ENCODE data around the gene DNTTIP2.

The DNTTIP2 gene

DNA sequence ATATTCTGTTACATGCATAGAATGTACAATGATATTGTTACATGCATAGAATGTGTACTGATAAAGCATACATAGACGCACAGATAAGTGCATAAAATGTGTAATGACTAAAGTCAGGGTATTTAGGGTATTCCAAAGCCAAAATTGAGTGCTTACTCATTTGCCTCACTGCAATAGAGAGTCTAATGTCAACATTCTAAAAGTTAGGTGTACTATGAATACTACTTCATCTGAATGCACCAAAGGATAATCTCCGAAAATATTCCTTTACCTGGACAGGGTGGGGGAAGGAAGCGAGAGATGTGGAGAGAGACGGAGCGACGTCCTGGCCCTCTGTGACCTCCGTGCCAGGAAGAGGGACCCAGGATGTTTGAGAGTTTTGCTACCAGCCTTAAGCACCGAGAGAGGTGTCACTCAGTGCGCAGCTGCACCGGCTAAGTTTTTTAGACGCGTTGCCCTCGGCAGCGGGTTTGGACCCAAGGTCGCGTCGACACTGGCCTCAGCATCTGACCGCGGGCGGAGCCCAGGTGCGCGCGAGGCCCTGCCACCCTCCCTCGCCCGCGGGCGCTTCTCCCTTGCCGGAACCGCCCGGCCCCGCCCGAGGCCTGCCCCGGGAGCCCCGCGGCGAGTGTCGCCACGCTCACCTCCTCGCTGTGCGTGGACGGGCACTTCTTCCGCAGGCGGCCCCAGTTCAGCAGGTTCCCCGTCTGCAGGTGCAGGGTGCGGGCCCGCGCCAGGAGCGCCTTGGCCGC is 29.6 kb upstream of the DNTTIP2 start:
- TF ChIP-seq, protein P1, sequence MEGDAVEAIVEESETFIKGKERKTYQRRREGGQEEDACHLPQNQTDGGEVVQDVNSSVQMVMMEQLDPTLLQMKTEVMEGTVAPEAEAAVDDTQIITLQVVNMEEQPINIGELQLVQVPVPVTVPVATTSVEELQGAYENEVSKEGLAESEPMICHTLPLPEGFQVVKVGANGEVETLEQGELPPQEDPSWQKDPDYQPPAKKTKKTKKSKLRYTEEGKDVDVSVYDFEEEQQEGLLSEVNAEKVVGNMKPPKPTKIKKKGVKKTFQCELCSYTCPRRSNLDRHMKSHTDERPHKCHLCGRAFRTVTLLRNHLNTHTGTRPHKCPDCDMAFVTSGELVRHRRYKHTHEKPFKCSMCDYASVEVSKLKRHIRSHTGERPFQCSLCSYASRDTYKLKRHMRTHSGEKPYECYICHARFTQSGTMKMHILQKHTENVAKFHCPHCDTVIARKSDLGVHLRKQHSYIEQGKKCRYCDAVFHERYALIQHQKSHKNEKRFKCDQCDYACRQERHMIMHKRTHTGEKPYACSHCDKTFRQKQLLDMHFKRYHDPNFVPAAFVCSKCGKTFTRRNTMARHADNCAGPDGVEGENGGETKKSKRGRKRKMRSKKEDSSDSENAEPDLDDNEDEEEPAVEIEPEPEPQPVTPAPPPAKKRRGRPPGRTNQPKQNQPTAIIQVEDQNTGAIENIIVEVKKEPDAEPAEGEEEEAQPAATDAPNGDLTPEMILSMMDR (IDR thresholded peaks at IDR 0.05; ENCODE audit: low read depth, low read length) = no peak
- no peak for DNase-seq (ENCODE audit: extremely low read depth, low read depth)

DNA sequence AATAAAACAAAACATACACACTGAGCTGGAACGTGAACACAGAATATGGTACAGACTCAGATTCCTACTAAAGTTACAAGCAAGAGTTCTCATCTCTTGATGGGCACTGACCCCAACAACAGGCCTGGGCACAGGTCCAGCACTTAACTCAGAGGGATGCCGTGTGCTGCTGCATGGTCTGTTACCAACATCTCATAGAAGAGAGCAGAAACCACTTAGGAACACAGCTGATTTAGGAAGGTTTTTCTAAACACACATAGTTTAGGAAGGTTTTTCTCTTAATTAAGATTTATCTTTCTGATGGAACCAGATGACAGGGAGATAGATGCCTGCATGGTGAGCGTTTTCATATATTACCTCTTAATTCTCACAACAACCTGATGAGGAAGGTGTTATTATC is 28.7 kb upstream of the DNTTIP2 start:
- DNase-seq (ENCODE audit: extremely low read depth, low read depth) = no peak
- TF ChIP-seq, protein P1 (IDR thresholded peaks at IDR 0.05; ENCODE audit: low read depth, low read length) = no peak

DNA sequence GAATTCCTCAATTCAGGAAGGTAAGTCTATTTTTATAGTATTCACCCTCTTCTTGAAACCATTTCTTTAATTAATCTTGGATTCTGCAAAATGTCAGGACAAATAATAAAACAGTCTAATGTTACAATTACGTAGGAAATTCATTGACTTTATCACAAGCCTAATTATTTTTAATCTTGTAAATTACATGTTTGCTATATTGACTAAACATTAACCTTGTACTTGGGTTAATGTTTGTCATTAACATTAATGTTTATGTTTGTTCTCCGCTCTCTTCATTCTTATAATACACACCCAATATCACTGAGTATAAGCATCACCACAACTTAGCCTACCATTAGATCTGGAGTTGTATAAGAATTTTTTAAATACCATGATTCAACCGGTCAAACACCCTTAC is 27.5 kb upstream of the DNTTIP2 start:
- TF ChIP-seq, protein P1 (IDR thresholded peaks at IDR 0.05; ENCODE audit: low read depth, low read length) = no peak
- no peak for DNase-seq (ENCODE audit: extremely low read depth, low read depth)

DNA sequence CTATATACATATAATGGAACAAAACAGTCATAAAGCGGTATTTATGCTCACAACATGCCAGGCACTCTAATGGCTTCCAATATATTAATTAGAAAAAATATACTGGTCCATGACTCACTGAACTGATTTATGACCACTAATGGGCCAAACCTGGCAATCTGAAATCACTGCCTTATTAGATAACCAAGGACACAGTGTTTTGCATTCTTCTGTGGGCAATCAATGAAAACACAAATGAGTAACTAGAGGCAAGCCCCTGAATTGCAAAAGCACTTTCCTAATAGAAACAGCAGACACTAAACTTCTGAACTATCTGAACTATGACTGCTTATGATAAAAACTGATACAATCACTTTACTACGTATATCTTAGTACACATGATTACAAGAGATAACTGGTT is 26.7 kb upstream of the DNTTIP2 start:
- DNase-seq (ENCODE audit: extremely low read depth, low read depth) = no peak
- TF ChIP-seq, protein P1 (IDR thresholded peaks at IDR 0.05; ENCODE audit: low read depth, low read length) = no peak

DNA sequence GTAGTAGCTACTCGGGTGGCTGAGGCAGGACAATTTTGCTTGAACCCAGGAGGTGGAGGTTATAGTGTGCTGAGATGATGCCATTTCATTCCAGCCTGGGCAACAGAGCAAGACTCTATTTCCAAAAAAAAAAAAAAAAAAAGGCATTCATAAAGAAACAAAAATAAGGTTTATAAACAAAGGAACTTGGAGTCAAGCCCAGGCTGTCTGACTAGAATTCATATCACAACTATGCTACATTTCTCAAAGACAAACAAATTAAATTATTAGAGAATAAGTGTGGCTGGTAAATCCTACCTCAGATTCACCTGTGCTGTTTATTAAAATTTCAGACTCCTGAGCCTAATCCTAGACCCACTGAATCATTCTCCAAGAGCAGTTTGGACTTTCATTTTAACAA is 26.0 kb upstream of the DNTTIP2 start:
- TF ChIP-seq, protein P1 (IDR thresholded peaks at IDR 0.05; ENCODE audit: low read depth, low read length) = no peak
- DNase-seq (ENCODE audit: extremely low read depth, low read depth) = no peak

DNA sequence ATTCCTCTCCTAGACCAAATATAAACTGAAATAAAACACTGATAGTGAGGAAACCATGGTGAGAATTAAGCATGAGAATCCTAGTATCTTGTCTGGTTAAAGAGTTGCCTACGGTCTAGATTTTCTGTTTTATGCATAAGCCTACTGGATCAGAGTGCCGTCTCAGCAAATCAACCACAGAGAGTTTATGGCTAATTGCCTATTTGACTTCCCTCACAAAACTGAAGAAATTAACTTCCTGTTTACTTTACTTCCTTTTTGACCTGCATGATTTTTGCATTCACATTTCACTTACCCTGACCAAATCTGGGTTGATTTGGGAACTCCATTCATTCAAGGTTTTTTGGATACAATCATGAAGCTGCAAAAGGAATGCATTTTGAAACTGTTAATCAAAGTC is 25.2 kb upstream of the DNTTIP2 start:
- no peak for DNase-seq (ENCODE audit: extremely low read depth, low read depth)
- TF ChIP-seq, protein P1 (IDR thresholded peaks at IDR 0.05; ENCODE audit: low read depth, low read length) = no peak

DNA sequence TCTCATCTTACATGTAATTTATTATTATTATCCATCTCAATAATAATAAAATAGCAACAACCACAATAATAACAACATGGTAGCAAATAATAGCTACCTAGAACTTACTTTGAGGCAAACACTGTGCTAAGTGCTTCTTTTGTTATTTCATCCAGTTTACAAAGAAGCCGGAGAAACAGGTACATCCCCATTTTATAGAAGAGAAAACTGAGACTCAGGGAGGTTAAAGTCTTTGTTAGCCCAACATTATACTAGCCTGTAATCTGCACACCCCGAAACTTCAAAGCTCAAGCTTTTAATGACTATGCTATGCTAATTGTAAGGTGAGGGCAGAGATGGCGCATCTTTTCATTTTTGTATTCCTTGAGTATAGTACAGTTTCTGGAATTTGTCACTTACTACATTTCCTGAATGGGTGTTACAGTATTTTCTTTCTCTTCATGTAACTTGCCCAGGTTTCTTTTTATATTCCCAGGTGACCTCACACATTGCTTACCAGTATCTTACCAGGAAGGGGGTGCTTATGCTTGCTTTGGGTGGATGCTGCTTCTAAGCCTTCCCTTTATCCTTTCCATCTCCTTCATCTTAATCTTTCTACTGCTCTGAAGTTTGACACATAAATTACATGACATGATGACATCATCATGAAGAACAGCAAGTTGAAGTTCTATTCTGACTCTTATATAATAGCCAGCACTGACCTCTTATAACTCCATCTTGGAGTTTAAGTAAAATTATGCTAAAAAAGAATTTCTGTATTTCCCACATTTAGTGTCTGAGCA is 21.9 kb upstream of the DNTTIP2 start:
- TF ChIP-seq, protein P1 (IDR thresholded peaks at IDR 0.05; ENCODE audit: low read depth, low read length) = no peak
- DNase-seq (ENCODE audit: extremely low read depth, low read depth) = no peak

Data from AG09319 (cell line).